Retinal pigment epithelial cell (primary cell): ENCODE measurements around the gene TRIM67.
A peak's percentile ranks its signal among the peaks of the same experiment; 100 is the strongest.

Source experiments
- DNase-seq: peaks from one replicate; pipeline ENCODE4 v3.0.0-alpha.2; 2010; ENCODE audit warnings: low read depth
- H3K4me3 ChIP-seq: 2 replicates; pipeline ENCODE4 v1.5.1; 2011; ENCODE audit warnings: mild to moderate bottlenecking, low read length, control low read depth, moderate library complexity
- CTCF ChIP-seq: conservative IDR thresholded peaks from 2 replicates; pipeline ENCODE4 v1.5.1; 2011; ENCODE audit warnings: low read depth, low read length, control low read depth, inconsistent platforms

The TRIM67 gene

GRCh38 chr1:231240883-231241735 is 79.3 kb downstream of the TRIM67 start, which contains the start of gene GNPAT:
Gene GNPAT (plus strand): TSS chr1:231241212. CDS start chr1:231241379, 167 bp downstream.
- TF ChIP-seq CTCF, result no peak
- peak within 1 kb of the TSS; percentile 97 for H3K4me3 ChIP-seq
- no peak for DNase-seq

GRCh38 chr1:231241750-231242149 is 79.9 kb downstream of the TRIM67 start:
- H3K4me3 ChIP-seq, result peak overlapping the region; percentile 97
- no peak for TF ChIP-seq CTCF
- no peak for DNase-seq

GRCh38 chr1:231242516-231243198 is 80.8 kb downstream of the TRIM67 start:
- DNase-seq, result no peak
- H3K4me3 ChIP-seq, result no peak overlapping the region
- TF ChIP-seq CTCF, result no peak

GRCh38 chr1:231248778-231249177 is 86.9 kb downstream of the TRIM67 start:
- no peak overlapping the region for H3K4me3 ChIP-seq
- no peak for DNase-seq
- TF ChIP-seq CTCF, result no peak

GRCh38 chr1:231252336-231252735 is 90.5 kb downstream of the TRIM67 start:
- H3K4me3 ChIP-seq, result no peak overlapping the region
- no peak for TF ChIP-seq CTCF
- no peak for DNase-seq

GRCh38 chr1:231260351-231260750 is 98.5 kb downstream of the TRIM67 start:
- TF ChIP-seq CTCF, result no peak
- DNase-seq, result no peak
- no peak overlapping the region for H3K4me3 ChIP-seq
